ENCODE data around the gene TBC1D26.
"Not testable (repeated sequence)": the region's sequence is repeated elsewhere in the genome, so short reads cannot be mapped to it uniquely, and the experiment has no call there.

The TBC1D26 gene

GRCh38 chr17:15744074-15744676 is 12.1 kb downstream of the TBC1D26 start:
- TF ChIP-seq CTCF (IDR thresholded peaks at IDR 0.05; ENCODE audit: control insufficient read depth, extremely low read depth, insufficient read depth), result no peak
- DNase-seq (ENCODE audit: low read depth), result no peak
- no peak overlapping the region for H3K4me3 ChIP-seq (ENCODE audit: low read depth, low read length)

DNA sequence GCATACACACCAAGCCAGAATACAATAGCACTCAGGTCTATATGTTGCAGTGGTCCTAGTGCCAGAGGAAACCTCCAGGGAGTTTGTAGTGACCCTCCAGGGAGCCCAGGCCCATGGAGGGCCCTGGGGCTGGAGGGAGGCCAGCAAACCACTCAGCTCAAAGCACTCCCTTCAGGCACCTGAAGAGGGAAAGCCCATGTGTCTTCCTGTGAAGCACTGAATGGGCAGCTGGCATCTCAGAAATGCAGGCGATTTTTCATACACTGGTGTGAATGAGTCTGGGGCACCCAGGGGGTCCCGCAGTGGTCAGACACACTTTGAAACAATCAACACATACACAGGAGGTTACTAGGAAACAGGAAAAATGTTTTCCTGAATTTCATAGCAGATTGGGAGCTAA is 12.8 kb downstream of the TBC1D26 start:
- TF ChIP-seq CTCF (IDR thresholded peaks at IDR 0.05; ENCODE audit: control insufficient read depth, extremely low read depth, insufficient read depth), result no peak
- no peak overlapping the region for H3K4me3 ChIP-seq (ENCODE audit: low read depth, low read length)
- no peak for DNase-seq (ENCODE audit: low read depth)

- not testable (repeated sequence) for H3K4me3 ChIP-seq (ENCODE audit: low read depth, low read length); DNase-seq (ENCODE audit: low read depth)
Observed at GRCh38 chr17:15749403-15749802, 17.3 kb downstream of the TBC1D26 start.

- not testable (repeated sequence) for H3K4me3 ChIP-seq (ENCODE audit: low read depth, low read length); DNase-seq (ENCODE audit: low read depth)
Observed at GRCh38 chr17:15768865-15769533, 36.9 kb downstream of the TBC1D26 start.

- not testable (repeated sequence) for DNase-seq (ENCODE audit: low read depth); H3K4me3 ChIP-seq (ENCODE audit: low read depth, low read length)
Observed at GRCh38 chr17:15770679-15771078, 38.6 kb downstream of the TBC1D26 start.

- DNase-seq (ENCODE audit: low read depth), result no peak
- no peak for TF ChIP-seq CTCF (IDR thresholded peaks at IDR 0.05; ENCODE audit: control insufficient read depth, extremely low read depth, insufficient read depth)
- H3K4me3 ChIP-seq (ENCODE audit: low read depth, low read length), result no peak overlapping the region
Observed at GRCh38 chr17:15776871-15777270, 44.8 kb downstream of the TBC1D26 start.

GRCh38 chr17:15777297-15777696 is 45.2 kb downstream of the TBC1D26 start:
- no peak for TF ChIP-seq CTCF (IDR thresholded peaks at IDR 0.05; ENCODE audit: control insufficient read depth, extremely low read depth, insufficient read depth)
- no peak overlapping the region for H3K4me3 ChIP-seq (ENCODE audit: low read depth, low read length)
- no peak for DNase-seq (ENCODE audit: low read depth)

GRCh38 chr17:15777717-15778116 is 45.6 kb downstream of the TBC1D26 start:
- TF ChIP-seq CTCF (IDR thresholded peaks at IDR 0.05; ENCODE audit: control insufficient read depth, extremely low read depth, insufficient read depth), result no peak
- DNase-seq (ENCODE audit: low read depth), result no peak
- H3K4me3 ChIP-seq (ENCODE audit: low read depth, low read length), result no peak overlapping the region
